Mucosa of stomach (tissue), 1 donor: Measurements from ENCODE around the gene PLXDC2.

Experiments
- H3K27me3 ChIP-seq: one replicate; pipeline ENCODE4 v1.7.0; 2013; ENCODE audit warnings: mild to moderate bottlenecking, low read length; ENCODE audit not compliant: control insufficient read depth, insufficient read depth
- H3K36me3 ChIP-seq: one replicate; pipeline ENCODE4 v1.7.0; 2013; ENCODE audit warnings: low read length; ENCODE audit not compliant: control insufficient read depth, insufficient read depth
- H3K4me1 ChIP-seq: one replicate; pipeline ENCODE4 v1.7.0; 2013; ENCODE audit warnings: mild to moderate bottlenecking, low read length; ENCODE audit not compliant: control insufficient read depth, insufficient read depth
- H3K4me3 ChIP-seq: one replicate; pipeline ENCODE4 v1.7.0; 2013; ENCODE audit warnings: low read length
- H3K9ac ChIP-seq: one replicate; pipeline ENCODE4 v1.7.0; 2013; ENCODE audit warnings: mild to moderate bottlenecking, low read length, moderate library complexity
- H3K9me3 ChIP-seq: one replicate; pipeline ENCODE4 v1.7.0; 2013; ENCODE audit warnings: mild to moderate bottlenecking, low read length, moderate library complexity; ENCODE audit not compliant: control insufficient read depth
- donor health status: Pancreatic carcinoma.

Gene PLXDC2

GRCh38 chr10:19937989-19938388 is 121.8 kb downstream of the PLXDC2 start:
- Histone ChIP-seq H3K9me3 (no peaks in the 10 kb centered on the region), H3K4me1 (no peaks in the 10 kb centered on the region), H3K9ac (no peak overlapping the region), H3K4me3 (no peak overlapping the region), H3K27me3 (no peaks in the 10 kb centered on the region), H3K36me3 (no peaks in the 10 kb centered on the region)

- H3K36me3 ChIP-seq: no peaks in the 10 kb centered on the region
- H3K27me3 ChIP-seq: no peaks in the 10 kb centered on the region
- no peaks in the 10 kb centered on the region for H3K4me1 ChIP-seq
- no peaks in the 10 kb centered on the region for H3K9me3 ChIP-seq
- no peak overlapping the region for H3K9ac ChIP-seq
- H3K4me3 ChIP-seq: no peak overlapping the region
Measured at GRCh38 chr10:19941206-19941880, 125.1 kb downstream of the PLXDC2 start.

GRCh38 chr10:19944911-19945663 is 128.9 kb downstream of the PLXDC2 start:
- Histone ChIP-seq H3K4me1 (no peaks in the 10 kb centered on the region), H3K9ac (no peak overlapping the region), H3K4me3 (no peak overlapping the region), H3K36me3 (no peaks in the 10 kb centered on the region), H3K27me3 (no peaks in the 10 kb centered on the region), H3K9me3 (no peaks in the 10 kb centered on the region)

GRCh38 chr10:19946245-19946644 is 130.0 kb downstream of the PLXDC2 start:
- H3K36me3 ChIP-seq: no peaks in the 10 kb centered on the region
- H3K4me1 ChIP-seq: no peaks in the 10 kb centered on the region
- H3K27me3 ChIP-seq: no peaks in the 10 kb centered on the region
- H3K9ac ChIP-seq: no peak overlapping the region
- no peaks in the 10 kb centered on the region for H3K9me3 ChIP-seq
- H3K4me3 ChIP-seq: no peak overlapping the region

GRCh38 chr10:19946791-19947190 is 130.6 kb downstream of the PLXDC2 start:
- H3K4me3 ChIP-seq: no peak overlapping the region
- no peaks in the 10 kb centered on the region for H3K36me3 ChIP-seq
- no peak overlapping the region for H3K9ac ChIP-seq
- H3K4me1 ChIP-seq: no peaks in the 10 kb centered on the region
- no peaks in the 10 kb centered on the region for H3K9me3 ChIP-seq
- no peaks in the 10 kb centered on the region for H3K27me3 ChIP-seq

GRCh38 chr10:19947215-19947614 is 131.0 kb downstream of the PLXDC2 start:
- Histone ChIP-seq H3K9ac (no peak overlapping the region), H3K4me3 (no peak overlapping the region), H3K27me3 (no peaks in the 10 kb centered on the region), H3K36me3 (no peaks in the 10 kb centered on the region), H3K9me3 (no peaks in the 10 kb centered on the region), H3K4me1 (no peaks in the 10 kb centered on the region)

GRCh38 chr10:19947656-19948055 is 131.4 kb downstream of the PLXDC2 start:
- H3K27me3 ChIP-seq: no peaks in the 10 kb centered on the region
- H3K9ac ChIP-seq: no peak overlapping the region
- no peak overlapping the region for H3K4me3 ChIP-seq
- H3K9me3 ChIP-seq: no peaks in the 10 kb centered on the region
- no peaks in the 10 kb centered on the region for H3K36me3 ChIP-seq
- no peaks in the 10 kb centered on the region for H3K4me1 ChIP-seq

GRCh38 chr10:19952224-19953010 is 136.2 kb downstream of the PLXDC2 start:
- Histone ChIP-seq H3K9me3 (no peaks in the 10 kb centered on the region), H3K27me3 (no peaks in the 10 kb centered on the region), H3K4me1 (no peaks in the 10 kb centered on the region), H3K9ac (no peak overlapping the region), H3K4me3 (no peak overlapping the region), H3K36me3 (no peaks in the 10 kb centered on the region)

GRCh38 chr10:19954601-19955000 is 138.4 kb downstream of the PLXDC2 start:
- Histone ChIP-seq H3K36me3 (no peaks in the 10 kb centered on the region), H3K27me3 (no peaks in the 10 kb centered on the region), H3K4me3 (no peak overlapping the region), H3K4me1 (no peaks in the 10 kb centered on the region), H3K9ac (no peak overlapping the region), H3K9me3 (no peaks in the 10 kb centered on the region)

- Histone ChIP-seq H3K4me1 (no peaks in the 10 kb centered on the region), H3K9me3 (no peaks in the 10 kb centered on the region), H3K36me3 (no peaks in the 10 kb centered on the region), H3K9ac (no peak overlapping the region), H3K4me3 (no peak overlapping the region), H3K27me3 (no peaks in the 10 kb centered on the region)
Measured at GRCh38 chr10:19956516-19957032, 140.3 kb downstream of the PLXDC2 start.

GRCh38 chr10:19958787-19959186 is 142.6 kb downstream of the PLXDC2 start:
- H3K4me3 ChIP-seq: no peak overlapping the region
- no peaks in the 10 kb centered on the region for H3K9me3 ChIP-seq
- H3K4me1 ChIP-seq: no peaks in the 10 kb centered on the region
- no peaks in the 10 kb centered on the region for H3K36me3 ChIP-seq
- no peak overlapping the region for H3K9ac ChIP-seq
- H3K27me3 ChIP-seq: no peaks in the 10 kb centered on the region
